Neural crest cell (in vitro differentiated cells): ENCODE results near the gene CHN2. TPM values are rescaled to one million over a fixed set of nuclear protein-coding genes. Genes with fewer than 3 reads are reported as not detected.

Experiments used
- DNase-seq: peaks from one replicate; pipeline ENCODE4 v3.0.0; 2021; ENCODE audit warnings: low read depth, mixed read lengths, low spot score
- H3K27ac Mint-ChIP-seq: one replicate; pipeline ENCODE4 v1.8.0; 2021; ENCODE audit warnings: mild to moderate bottlenecking, mixed read lengths; ENCODE audit not compliant: unreplicated experiment
- H3K27me3 Mint-ChIP-seq: 2 replicates; pipeline ENCODE4 v1.8.0; 2021; ENCODE audit warnings: low read depth, mild to moderate bottlenecking, mixed read lengths
- H3K36me3 Mint-ChIP-seq: 2 replicates; pipeline ENCODE4 v1.8.0; 2021; ENCODE audit warnings: low read depth, mild to moderate bottlenecking, mixed read lengths
- H3K4me1 Mint-ChIP-seq: 2 replicates; pipeline ENCODE4 v1.8.0; 2021; ENCODE audit warnings: mixed read lengths
- H3K4me3 Mint-ChIP-seq: one replicate; pipeline ENCODE4 v1.8.0; 2021; ENCODE audit warnings: mild to moderate bottlenecking, mixed read lengths
- H3K9me3 Mint-ChIP-seq: 2 replicates; pipeline ENCODE4 v1.8.0; 2021; ENCODE audit warnings: mixed read lengths
- total RNA-seq: library from RNA; stranded (reverse); gene quantifications from 2 replicates; pipeline ENCODE4 v1.2.1, GENCODE V29; 2021
- TF ChIP-seq, protein P1 (sequence below): fragments of 200-600 bp; sonication (generic); conservative IDR thresholded peaks from 2 replicates; pipeline ENCODE4 v1.5.0; 2021; ENCODE audit warnings: antibody characterized with exemption, mild to moderate bottlenecking

CHN2 gene
- total RNA-seq, 1 donor from 2014 or later: 15.4 TPM

DNA sequence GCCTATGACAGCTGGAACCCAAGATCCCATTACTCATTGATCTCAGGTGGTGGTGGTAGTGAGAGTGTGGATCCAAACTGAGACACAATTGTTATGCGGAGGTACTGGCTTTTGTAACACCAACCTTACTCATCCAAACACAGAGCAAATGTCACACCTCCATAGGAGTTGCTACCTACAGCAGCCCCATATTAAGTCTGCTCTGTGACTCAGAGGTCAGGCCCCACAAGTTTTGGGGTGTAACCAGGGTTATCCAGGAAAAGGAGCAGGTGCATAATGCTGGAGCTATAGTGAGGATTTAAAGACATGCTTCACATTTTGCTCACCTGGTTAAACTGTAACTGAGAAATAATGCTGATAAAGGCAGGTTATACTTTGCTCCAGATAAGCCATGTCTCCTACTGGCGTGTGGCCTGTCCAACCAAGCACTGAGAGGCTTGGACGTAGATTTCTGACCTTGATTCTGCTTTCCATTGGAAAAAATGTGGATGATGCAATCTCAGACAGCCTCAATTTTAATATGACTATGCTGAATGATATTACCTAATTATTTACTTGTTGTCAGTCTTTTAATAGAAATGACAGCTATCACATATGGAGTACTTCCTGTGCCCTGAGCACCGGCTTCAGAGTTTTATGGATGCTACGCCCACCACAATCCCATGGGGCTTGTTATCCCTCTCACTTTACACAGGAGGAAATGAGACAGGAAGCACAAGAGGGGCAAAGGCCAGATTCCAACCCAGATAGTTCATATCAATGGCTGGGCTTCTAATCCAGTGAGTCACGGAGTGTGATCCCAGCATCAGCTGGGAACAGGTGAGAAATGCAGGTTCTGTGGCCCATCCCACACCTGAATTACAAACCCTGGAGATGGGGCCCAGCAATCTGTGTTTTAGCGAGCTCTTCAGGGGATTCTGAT, 181.3 kb downstream of the CHN2 start:
- Mint-ChIP-seq H3K36me3 (peaks cover 6% of the 10 kb centered on the region), H3K4me3 (no peak overlapping the region), H3K4me1 (no peaks in the 10 kb centered on the region), H3K27me3 (no peaks in the 10 kb centered on the region), H3K9me3 (no peaks in the 10 kb centered on the region), H3K27ac (no peak overlapping the region)
- no peak for DNase-seq
- TF ChIP-seq, protein P1, sequence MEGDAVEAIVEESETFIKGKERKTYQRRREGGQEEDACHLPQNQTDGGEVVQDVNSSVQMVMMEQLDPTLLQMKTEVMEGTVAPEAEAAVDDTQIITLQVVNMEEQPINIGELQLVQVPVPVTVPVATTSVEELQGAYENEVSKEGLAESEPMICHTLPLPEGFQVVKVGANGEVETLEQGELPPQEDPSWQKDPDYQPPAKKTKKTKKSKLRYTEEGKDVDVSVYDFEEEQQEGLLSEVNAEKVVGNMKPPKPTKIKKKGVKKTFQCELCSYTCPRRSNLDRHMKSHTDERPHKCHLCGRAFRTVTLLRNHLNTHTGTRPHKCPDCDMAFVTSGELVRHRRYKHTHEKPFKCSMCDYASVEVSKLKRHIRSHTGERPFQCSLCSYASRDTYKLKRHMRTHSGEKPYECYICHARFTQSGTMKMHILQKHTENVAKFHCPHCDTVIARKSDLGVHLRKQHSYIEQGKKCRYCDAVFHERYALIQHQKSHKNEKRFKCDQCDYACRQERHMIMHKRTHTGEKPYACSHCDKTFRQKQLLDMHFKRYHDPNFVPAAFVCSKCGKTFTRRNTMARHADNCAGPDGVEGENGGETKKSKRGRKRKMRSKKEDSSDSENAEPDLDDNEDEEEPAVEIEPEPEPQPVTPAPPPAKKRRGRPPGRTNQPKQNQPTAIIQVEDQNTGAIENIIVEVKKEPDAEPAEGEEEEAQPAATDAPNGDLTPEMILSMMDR: no peak

DNA sequence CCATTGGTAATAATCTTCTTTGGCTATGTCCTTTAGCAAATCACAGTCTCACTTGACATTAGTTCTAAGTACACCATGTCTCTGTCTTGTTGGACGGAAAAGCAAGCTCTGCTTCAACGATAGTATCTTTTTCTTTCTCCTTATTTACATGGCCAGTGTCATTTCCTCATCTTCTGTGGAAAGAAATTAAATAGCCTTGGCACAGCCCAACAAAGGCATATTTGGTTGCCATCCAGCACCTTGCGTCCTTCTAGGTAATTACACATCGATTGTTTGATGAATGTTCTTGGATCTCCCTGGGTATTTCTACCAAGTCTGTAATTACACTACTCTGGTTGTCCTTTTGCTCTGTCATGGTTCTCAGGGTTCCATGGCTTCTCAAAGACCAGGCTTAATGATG, 183.1 kb downstream of the CHN2 start:
- Mint-ChIP-seq H3K27ac (no peak overlapping the region), H3K4me3 (no peak overlapping the region), H3K4me1 (no peaks in the 10 kb centered on the region), H3K27me3 (no peaks in the 10 kb centered on the region), H3K9me3 (no peaks in the 10 kb centered on the region), H3K36me3 (peaks cover 4% of the 10 kb centered on the region)
- DNase-seq: no peak
- TF ChIP-seq, protein P1: no peak

DNA sequence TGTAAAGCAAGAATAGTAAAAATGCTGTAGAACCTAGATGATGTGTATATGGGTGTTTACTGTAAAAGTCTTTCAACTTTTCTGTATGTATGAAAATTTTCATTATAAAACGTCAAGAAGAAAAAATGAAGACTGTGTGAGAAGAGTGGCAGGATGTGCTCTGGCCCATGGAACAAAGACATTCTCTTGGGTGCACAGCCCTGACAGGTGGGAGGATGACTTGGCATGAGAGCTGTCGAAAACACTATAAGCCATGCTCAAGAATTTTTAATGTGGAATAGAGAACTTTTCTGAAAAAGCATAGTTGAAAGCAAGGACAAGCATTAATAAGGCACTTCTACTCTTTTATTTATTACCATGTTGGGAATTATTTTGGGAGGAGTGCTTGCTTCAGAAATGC, 185.0 kb downstream of the CHN2 start:
- TF ChIP-seq, protein P1: no peak
- no peaks in the 10 kb centered on the region for H3K9me3 Mint-ChIP-seq
- no peak overlapping the region for H3K27ac Mint-ChIP-seq
- no peak for DNase-seq
- no peaks in the 10 kb centered on the region for H3K27me3 Mint-ChIP-seq
- no peaks in the 10 kb centered on the region for H3K4me1 Mint-ChIP-seq
- H3K36me3 Mint-ChIP-seq: peaks cover 4% of the 10 kb centered on the region
- H3K4me3 Mint-ChIP-seq: no peak overlapping the region

DNA sequence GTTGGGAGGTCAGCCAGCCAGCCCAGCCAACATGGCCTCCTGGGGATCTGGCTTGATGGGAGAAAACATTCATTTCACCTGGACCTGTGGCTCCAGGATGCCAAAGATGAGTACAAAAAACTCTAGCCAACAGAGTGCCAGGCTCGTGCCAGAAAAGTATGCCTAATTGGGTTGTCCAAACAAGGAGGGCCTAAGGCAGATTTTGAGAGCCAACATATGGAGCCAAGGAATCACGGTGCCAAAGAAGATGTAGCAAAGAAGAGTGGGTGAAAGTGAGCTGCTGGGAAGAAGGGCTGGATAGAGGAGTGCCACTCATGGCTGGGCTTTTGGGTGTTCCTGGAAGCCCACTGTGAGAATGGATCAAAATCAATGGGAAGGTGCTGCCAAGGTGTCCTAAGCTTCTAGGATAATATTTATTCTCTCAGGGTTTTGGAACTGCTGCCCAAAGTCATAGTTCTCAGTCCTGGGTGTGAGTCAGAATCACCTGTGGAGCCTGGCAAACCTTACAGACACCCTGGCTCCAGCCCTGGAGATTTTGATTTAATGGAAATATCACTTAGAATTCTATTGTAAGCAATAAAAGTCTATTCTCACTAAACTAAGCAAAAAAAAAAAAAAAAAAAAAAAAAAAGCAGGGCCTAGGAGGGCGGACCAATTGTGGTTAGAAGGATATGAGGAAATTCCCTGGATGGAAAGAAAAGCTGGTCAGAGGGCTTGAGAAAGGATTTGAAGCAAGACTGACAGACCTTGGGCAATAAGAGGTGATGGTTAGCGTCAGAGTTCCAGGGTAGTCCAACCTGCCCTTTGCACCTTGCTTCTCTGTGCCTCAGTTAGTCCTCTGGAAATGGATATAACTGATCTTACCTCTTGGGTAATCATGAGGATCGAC, 186.9 kb downstream of the CHN2 start:
- no peaks in the 10 kb centered on the region for H3K9me3 Mint-ChIP-seq
- peaks cover 3% of the 10 kb centered on the region for H3K36me3 Mint-ChIP-seq
- H3K27me3 Mint-ChIP-seq: no peaks in the 10 kb centered on the region
- H3K4me1 Mint-ChIP-seq: peaks cover 7% of the 10 kb centered on the region
- TF ChIP-seq, protein P1: no peak
- DNase-seq: no peak
- H3K4me3 Mint-ChIP-seq: no peak overlapping the region
- H3K27ac Mint-ChIP-seq: no peak overlapping the region

DNA sequence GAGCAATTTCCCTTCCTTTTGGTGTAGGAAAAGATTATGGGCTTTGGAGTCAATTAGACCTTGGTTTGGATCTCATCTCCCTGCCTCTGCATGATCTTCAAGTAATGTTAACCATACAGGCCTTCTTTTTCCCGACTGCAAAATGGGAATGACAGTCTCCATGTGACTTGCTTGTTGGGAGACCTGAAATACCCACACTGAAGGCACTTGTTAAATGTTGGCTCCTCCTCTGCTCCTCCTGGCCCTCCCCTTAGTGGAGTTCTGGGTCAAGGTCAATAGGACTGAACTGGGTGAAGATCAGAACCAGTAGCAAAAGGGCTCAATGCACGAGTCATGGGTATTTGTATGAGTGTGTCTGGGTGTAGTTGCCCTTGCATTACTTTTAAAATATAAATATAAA, 189.7 kb downstream of the CHN2 start:
- H3K27me3 Mint-ChIP-seq: no peaks in the 10 kb centered on the region
- H3K27ac Mint-ChIP-seq: no peak overlapping the region
- H3K9me3 Mint-ChIP-seq: no peaks in the 10 kb centered on the region
- TF ChIP-seq, protein P1: no peak
- H3K4me3 Mint-ChIP-seq: no peak overlapping the region
- no peaks in the 10 kb centered on the region for H3K36me3 Mint-ChIP-seq
- H3K4me1 Mint-ChIP-seq: peaks cover 7% of the 10 kb centered on the region
- DNase-seq: no peak
